ENCODE results near the gene TMEM42. TPM values are rescaled to one million over a fixed set of nuclear protein-coding genes. Genes with fewer than 3 reads are reported as not detected.

TMEM42 gene
- total and polyA plus RNA-seq, 2 of the 8 experiments (the other 6 are each of a cell fraction or from before 2014, with no cell fraction given): 11.2 to 41.4 TPM

DNA sequence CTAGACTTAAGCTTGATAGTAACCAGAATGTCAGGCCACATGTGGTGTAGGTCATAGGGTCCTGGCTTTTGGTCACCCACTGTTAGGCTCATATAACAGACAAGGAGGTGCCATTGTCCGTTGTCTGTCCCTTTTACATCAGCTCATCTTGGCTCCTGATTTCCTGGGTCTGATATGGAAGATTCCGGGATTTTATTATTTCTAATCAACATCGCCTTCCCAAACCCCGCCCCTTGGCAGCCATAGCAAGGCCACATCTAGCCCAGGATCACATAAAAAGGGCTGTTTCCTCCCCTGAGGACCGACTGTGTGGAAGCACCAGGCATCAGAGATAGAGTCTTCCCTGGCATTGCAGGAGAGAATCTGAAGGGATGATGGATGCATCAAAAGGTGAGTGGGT lies 12.6 kb downstream of the TMEM42 start, which contains the start of gene TGM4:
TSS of gene TGM4 (plus strand) at position 301 of the 400 bp plus-strand sequence. CDS start at position 372, 71 bp downstream.
- no peak within 1 kb of the TSS for H2BK5ac ChIP-seq (ENCODE audit: low read depth, low read length)
- no peaks in the 10 kb centered on the region for H3K79me2 ChIP-seq (ENCODE audit: control insufficient read depth in 1 of 2, insufficient read depth in 2 of 2, low read length in 2 of 2)
- H3K23ac ChIP-seq (ENCODE audit: insufficient read length): no peak within 1 kb of the TSS
- no peak within 1 kb of the TSS for H3K14ac ChIP-seq (ENCODE audit: insufficient read length)
- no peak within 1 kb of the TSS for H2BK20ac ChIP-seq (ENCODE audit: low read length)
- H3K27me3 ChIP-seq (replicated peaks in 1 of 4; ENCODE audit: control insufficient read depth in 3 of 4, extremely low read depth in 1 of 4, insufficient read depth in 3 of 4, low read length in 3 of 4): no peaks in the 10 kb centered on the region
- no peaks in the 10 kb centered on the region for H4K20me1 ChIP-seq (replicated peaks in 1 of 2; ENCODE audit: control insufficient read depth in 1 of 2, insufficient read depth in 2 of 2, low read length in 2 of 2)
- POLR2A ChIA-PET (ENCODE audit: partially characterized antibody): no interaction called here
- no peak within 1 kb of the TSS for H2BK15ac ChIP-seq (ENCODE audit: low read length)
- no peaks in the 10 kb centered on the region for H3K4me1 ChIP-seq (replicated peaks in 1 of 4; ENCODE audit: control insufficient read depth in 3 of 4, insufficient read depth in 4 of 4, low read length in 3 of 4)
- H3K4me2 ChIP-seq (ENCODE audit: insufficient read depth in 1 of 2, low read depth in 2 of 2, low read length in 2 of 2): no peak within 1 kb of the TSS
- no peaks in the 10 kb centered on the region for H3K23me2 ChIP-seq (ENCODE audit: low read depth, low read length)
- no peak within 1 kb of the TSS for H4K8ac ChIP-seq (ENCODE audit: extremely low read depth, insufficient read depth, low read length)
- no peak within 1 kb of the TSS for H4K5ac ChIP-seq (ENCODE audit: insufficient read length, low read depth, low read length)
- TF ChIP-seq RBBP5 (IDR thresholded peaks at IDR 0.05; ENCODE audit: borderline replicate concordance, low read depth, low read length): no peak
- no peak for TF ChIP-seq SIRT6 (IDR thresholded peaks at IDR 0.05; ENCODE audit: low read length)
- TF ChIP-seq, protein P1, sequence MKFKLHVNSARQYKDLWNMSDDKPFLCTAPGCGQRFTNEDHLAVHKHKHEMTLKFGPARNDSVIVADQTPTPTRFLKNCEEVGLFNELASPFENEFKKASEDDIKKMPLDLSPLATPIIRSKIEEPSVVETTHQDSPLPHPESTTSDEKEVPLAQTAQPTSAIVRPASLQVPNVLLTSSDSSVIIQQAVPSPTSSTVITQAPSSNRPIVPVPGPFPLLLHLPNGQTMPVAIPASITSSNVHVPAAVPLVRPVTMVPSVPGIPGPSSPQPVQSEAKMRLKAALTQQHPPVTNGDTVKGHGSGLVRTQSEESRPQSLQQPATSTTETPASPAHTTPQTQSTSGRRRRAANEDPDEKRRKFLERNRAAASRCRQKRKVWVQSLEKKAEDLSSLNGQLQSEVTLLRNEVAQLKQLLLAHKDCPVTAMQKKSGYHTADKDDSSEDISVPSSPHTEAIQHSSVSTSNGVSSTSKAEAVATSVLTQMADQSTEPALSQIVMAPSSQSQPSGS (IDR thresholded peaks at IDR 0.05; ENCODE audit: low read length): no peak
- TF ChIP-seq BCL11A (IDR thresholded peaks at IDR 0.05; ENCODE audit: low read depth in 2 of 2, low read length in 2 of 2): no peak
- no peak for TF ChIP-seq PHF8 (conservative IDR thresholded peaks at IDR 0.05; ENCODE audit: low read depth, low read length)
- no peaks in the 10 kb centered on the region for H3K79me1 ChIP-seq (ENCODE audit: low read depth, low read length)
- no peak within 1 kb of the TSS for H3K4ac ChIP-seq (replicated peaks; ENCODE audit: insufficient read length, low read depth, low read length)
- H3K56ac ChIP-seq (replicated peaks; ENCODE audit: insufficient read length, low read depth, low read length): no peak within 1 kb of the TSS
- no peak within 1 kb of the TSS for H2BK120ac ChIP-seq (replicated peaks; ENCODE audit: low read depth, low read length)
- no peak within 1 kb of the TSS for H3K18ac ChIP-seq (ENCODE audit: extremely low read depth, low read length)
- H3K9me3 ChIP-seq (ENCODE audit: insufficient read depth in 2 of 2, low read depth in 1 of 2, low read length in 1 of 2): no peaks in the 10 kb centered on the region
- no peak within 1 kb of the TSS for H3K4me3 ChIP-seq (ENCODE audit: extremely low read depth in 1 of 4, insufficient read depth in 2 of 4, low read depth in 3 of 4, low read length in 4 of 4)
- H3K36me3 ChIP-seq (ENCODE audit: control insufficient read depth in 2 of 4, insufficient read depth in 4 of 4, low read length in 3 of 4): no peaks in the 10 kb centered on the region
- DNase-seq (ENCODE audit: low read depth in 1 of 2, low spot score in 2 of 2): no peak
- no peak within 1 kb of the TSS for H2BK12ac ChIP-seq (ENCODE audit: low read depth, low read length)
- H3K9ac ChIP-seq (replicated peaks in 1 of 4; ENCODE audit: extremely low read depth in 1 of 4, low read depth in 3 of 4, low read length in 3 of 4): no peak within 1 kb of the TSS
- no peak within 1 kb of the TSS for H4K91ac ChIP-seq (replicated peaks; ENCODE audit: insufficient read length, low read length)
- no peak within 1 kb of the TSS for H2AFZ ChIP-seq (ENCODE audit: low read length)
- FAIRE-seq: no peak
- H2AK5ac ChIP-seq (ENCODE audit: low read depth, low read length): no peak within 1 kb of the TSS
- CTCF ChIA-PET (ENCODE audit: partially characterized antibody): interaction anchor here (0.7 to 3.9 kb wide), 3 partner anchors 10 to 213 kb away, joined by 3 to 17 read pairs (median 3); no protein-coding TSS in a partner anchor
- WGBS, 2 experiments (ENCODE audit: extremely low coverage in 1 of 2, insufficient coverage in 1 of 2, insufficient read length in 1 of 2, insufficient replicate concordance in 2 of 2, low coverage in 1 of 2, low lambda C conversion rate in 2 of 2, missing lambda C conversion rate in 1 of 2): 86% methylated on average over 5 of the region's 5 CpGs; no CpG with 5 or more reads in 1 of the 2 experiments
- no peak within 1 kb of the TSS for H3K27ac ChIP-seq (ENCODE audit: low read depth, low read length)

Data from H1 (cell line).